Hematopoietic multipotent progenitor cell (in vitro differentiated cells): ENCODE results near the gene CFAP20DC. TPM values are rescaled to one million over a fixed set of nuclear protein-coding genes. Genes with fewer than 3 reads are reported as not detected.
"Not testable (repeated sequence)": the region's sequence is repeated elsewhere in the genome, so short reads cannot be mapped to it uniquely, and the experiment has no call there.

ENCODE experiments used
- DNase-seq, 3 donors: peaks; one replicate each; pipeline ENCODE4 v3.0.0-alpha.2; 2011 to 2015; ENCODE audit warnings: low read depth in 2 of 3, low spot score in 2 of 3
- total RNA-seq: library from RNA; depleted of rRNA; stranded (reverse); fragments of >200 nt; gene quantifications from one replicate; pipeline ENCODE4 v1.2.3, GENCODE V29; 2012

CFAP20DC gene
- total RNA-seq, 1 donor, result 1.1 TPM

GRCh38 chr3:58706395-58707167, 343.2 kb downstream of the CFAP20DC start:
- no peak for DNase-seq

GRCh38 chr3:58704745-58705144, 345.1 kb downstream of the CFAP20DC start:
- DNase-seq, result no peak

DNA sequence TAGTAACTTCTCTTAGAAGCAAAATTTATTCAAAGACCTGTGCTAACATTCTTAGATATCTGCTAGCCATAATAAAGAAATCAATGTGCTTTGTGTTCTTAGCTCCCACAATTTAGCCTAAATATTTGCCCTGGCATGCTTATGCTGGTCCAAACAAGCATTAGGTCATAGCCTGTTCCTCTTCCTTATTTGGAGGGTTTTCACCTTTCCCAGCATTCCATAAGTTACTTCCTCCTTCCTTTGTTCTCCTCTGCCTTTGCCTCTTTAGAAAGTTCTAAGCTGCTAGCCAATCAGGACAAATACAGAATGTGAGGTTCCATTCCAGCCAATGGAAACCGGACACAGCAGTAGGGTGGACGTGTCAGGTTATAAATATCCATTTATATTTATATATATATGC, 345.5 kb downstream of the CFAP20DC start:
- not testable (repeated sequence) for DNase-seq

- DNase-seq, result peak in 1 of 3 donors; percentile 18
Observed at GRCh38 chr3:58698246-58698645, 351.6 kb downstream of the CFAP20DC start.

- DNase-seq, result no peak
Observed at GRCh38 chr3:58697561-58697960, 352.3 kb downstream of the CFAP20DC start.

- not testable (repeated sequence) for DNase-seq
Observed at GRCh38 chr3:58696813-58697212, 353.0 kb downstream of the CFAP20DC start.

DNA sequence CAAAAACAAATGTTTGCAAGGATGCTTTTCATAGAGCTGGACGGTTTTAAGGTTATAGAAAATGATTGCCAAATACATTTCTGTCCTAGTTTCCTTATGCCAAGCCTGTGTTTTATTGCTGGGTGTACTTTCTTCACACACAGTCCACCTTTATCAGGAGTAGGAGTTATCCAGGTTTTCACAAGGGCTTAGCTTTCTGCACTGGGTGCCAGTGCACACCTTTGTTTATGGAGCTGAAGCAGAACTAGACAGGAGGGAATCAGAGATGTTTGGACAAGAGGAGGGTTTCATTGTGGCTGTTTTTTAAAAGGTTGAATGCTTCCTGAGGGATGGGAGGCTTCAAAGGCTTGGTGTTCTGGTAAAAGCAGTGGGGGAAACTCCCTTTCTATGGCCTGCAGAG, 353.7 kb downstream of the CFAP20DC start:
- DNase-seq, result no peak

GRCh38 chr3:58695284-58695683, 354.5 kb downstream of the CFAP20DC start:
- not testable (repeated sequence) for DNase-seq

GRCh38 chr3:58693940-58694850, 355.6 kb downstream of the CFAP20DC start:
- peak in 2 of 3 donors; percentile 43 to 76 for DNase-seq

GRCh38 chr3:58692484-58692883, 357.3 kb downstream of the CFAP20DC start:
- no peak for DNase-seq
